ENCODE data around the gene CAPN12. TPM values are rescaled to one million over a fixed set of nuclear protein-coding genes. Genes with fewer than 3 reads are reported as not detected.

Gene CAPN12
- total and polyA plus RNA-seq, 2 of the 8 experiments (the other 6 are each of a cell fraction or from before 2014, with no cell fraction given) = 8.8 to 20.0 TPM

DNA sequence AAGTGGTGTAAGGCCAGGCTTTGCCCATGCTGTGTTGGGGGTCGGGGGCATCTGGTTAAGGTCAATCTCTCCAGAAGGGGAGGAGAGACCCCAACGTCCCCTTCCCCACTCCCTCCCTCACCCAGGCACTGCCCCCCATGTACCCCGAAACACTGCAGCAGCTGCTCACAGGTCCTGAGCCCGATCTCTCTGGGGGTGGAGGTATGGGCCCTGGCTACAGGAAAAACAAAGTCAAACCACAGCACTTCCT lies 10.2 kb downstream of the CAPN12 start:
- no peak overlapping the region for H2BK120ac ChIP-seq (replicated peaks; ENCODE audit: low read depth, low read length)
- H3K4me3 ChIP-seq (ENCODE audit: extremely low read depth in 1 of 4, insufficient read depth in 2 of 4, low read depth in 3 of 4, low read length in 4 of 4) = no peak overlapping the region
- POLR2A ChIA-PET (ENCODE audit: partially characterized antibody) = interaction anchor here (0.6 to 3.0 kb wide), 14 partner anchors 9 to 254 kb away, joined by 3 to 11 read pairs (median 4); partner anchors contain the start of gene ACTN4
- peaks cover 10% of the 10 kb centered on the region; the same call in 1 of the 2 replicates for H3K23me2 ChIP-seq (ENCODE audit: low read depth, low read length)
- no peak overlapping the region for H3K23ac ChIP-seq (ENCODE audit: insufficient read length)
- DNase-seq (ENCODE audit: low read depth in 1 of 2, low spot score in 2 of 2) (no peak), FAIRE-seq (no peak)
- peaks cover 0 to 15% (median 10%) of the 10 kb centered on the region in 4 experiments; a peak in 6 of 7 replicates for H3K4me1 ChIP-seq (replicated peaks in 1 of 4; ENCODE audit: control insufficient read depth in 3 of 4, insufficient read depth in 4 of 4, low read length in 3 of 4)
- H3K56ac ChIP-seq (replicated peaks; ENCODE audit: insufficient read length, low read depth, low read length) = no peak overlapping the region
- no peak overlapping the region for H4K91ac ChIP-seq (replicated peaks; ENCODE audit: insufficient read length, low read length)
- no peak overlapping the region for H3K4ac ChIP-seq (replicated peaks; ENCODE audit: insufficient read length, low read depth, low read length)
- H3K9ac ChIP-seq (replicated peaks in 1 of 4; ENCODE audit: extremely low read depth in 1 of 4, low read depth in 3 of 4, low read length in 3 of 4) = no peak overlapping the region
- CTCF ChIA-PET (ENCODE audit: partially characterized antibody) = interaction anchor here (0.5 to 1.5 kb wide), 3 partner anchors 10 to 509 kb away, joined by 3 to 6 read pairs (median 3); no protein-coding TSS in a partner anchor
- no peaks in the 10 kb centered on the region for H3K79me2 ChIP-seq (ENCODE audit: control insufficient read depth in 1 of 2, insufficient read depth in 2 of 2, low read length in 2 of 2)
- no peak overlapping the region for H2BK20ac ChIP-seq (ENCODE audit: low read length)
- H2BK5ac ChIP-seq (ENCODE audit: low read depth, low read length) = no peak overlapping the region
- no peak overlapping the region for H2BK15ac ChIP-seq (ENCODE audit: low read length)
- no peak overlapping the region for H3K14ac ChIP-seq (ENCODE audit: insufficient read length)
- H3K27ac ChIP-seq (ENCODE audit: low read depth, low read length) = no peak overlapping the region
- H3K18ac ChIP-seq (ENCODE audit: extremely low read depth, low read length) = no peak overlapping the region
- peaks cover 0 to 3% of the 10 kb centered on the region in 2 experiments; a peak in 1 of 4 replicates for H3K9me3 ChIP-seq (ENCODE audit: insufficient read depth in 2 of 2, low read depth in 1 of 2, low read length in 1 of 2)
- H4K8ac ChIP-seq (ENCODE audit: extremely low read depth, insufficient read depth, low read length) = no peak overlapping the region; the same call in 1 of the 2 replicates
- H3K36me3 ChIP-seq (ENCODE audit: control insufficient read depth in 2 of 4, insufficient read depth in 4 of 4, low read length in 3 of 4) = peaks cover 5 to 19% (median 7%) of the 10 kb centered on the region in 4 experiments; a peak in 5 of 8 replicates
- H2AK5ac ChIP-seq (ENCODE audit: low read depth, low read length) = no peak overlapping the region
- H3K79me1 ChIP-seq (ENCODE audit: low read depth, low read length) = peaks cover 2% of the 10 kb centered on the region
- 82% methylated on average over 4 of the region's 4 CpGs; no CpG with 5 or more reads in 1 of the 2 experiments for WGBS, 2 experiments (ENCODE audit: extremely low coverage in 1 of 2, insufficient coverage in 1 of 2, insufficient read length in 1 of 2, insufficient replicate concordance in 2 of 2, low coverage in 1 of 2, low lambda C conversion rate in 2 of 2, missing lambda C conversion rate in 1 of 2)
- peak overlapping the region in 1 of 2 experiments; percentile 60; a peak in 1 of 4 replicates for H3K4me2 ChIP-seq (ENCODE audit: insufficient read depth in 1 of 2, low read depth in 2 of 2, low read length in 2 of 2)
- H2BK12ac ChIP-seq (ENCODE audit: low read depth, low read length) = no peak overlapping the region
- H3K27me3 ChIP-seq (replicated peaks in 1 of 4; ENCODE audit: control insufficient read depth in 3 of 4, extremely low read depth in 1 of 4, insufficient read depth in 3 of 4, low read length in 3 of 4) = peaks cover 4 to 16% (median 13%) of the 10 kb centered on the region in 4 experiments
- H4K5ac ChIP-seq (ENCODE audit: insufficient read length, low read depth, low read length) = no peak overlapping the region
- no peak overlapping the region for H2AFZ ChIP-seq (ENCODE audit: low read length)
- peaks cover 6 to 12% of the 10 kb centered on the region in 2 experiments for H4K20me1 ChIP-seq (replicated peaks in 1 of 2; ENCODE audit: control insufficient read depth in 1 of 2, insufficient read depth in 2 of 2, low read length in 2 of 2)
- no peak for TF ChIP-seq KDM1A (IDR thresholded peaks at IDR 0.05; ENCODE audit: borderline replicate concordance, low read length)
- TF ChIP-seq POLR2A (IDR thresholded peaks at IDR 0.05; ENCODE audit: control extremely low read depth in 1 of 2, low read depth in 2 of 2, low read length in 2 of 2) = no peak
- no peak for TF ChIP-seq SRF (IDR thresholded peaks at IDR 0.05; ENCODE audit: low read depth, low read length)
- TF ChIP-seq, protein P1, sequence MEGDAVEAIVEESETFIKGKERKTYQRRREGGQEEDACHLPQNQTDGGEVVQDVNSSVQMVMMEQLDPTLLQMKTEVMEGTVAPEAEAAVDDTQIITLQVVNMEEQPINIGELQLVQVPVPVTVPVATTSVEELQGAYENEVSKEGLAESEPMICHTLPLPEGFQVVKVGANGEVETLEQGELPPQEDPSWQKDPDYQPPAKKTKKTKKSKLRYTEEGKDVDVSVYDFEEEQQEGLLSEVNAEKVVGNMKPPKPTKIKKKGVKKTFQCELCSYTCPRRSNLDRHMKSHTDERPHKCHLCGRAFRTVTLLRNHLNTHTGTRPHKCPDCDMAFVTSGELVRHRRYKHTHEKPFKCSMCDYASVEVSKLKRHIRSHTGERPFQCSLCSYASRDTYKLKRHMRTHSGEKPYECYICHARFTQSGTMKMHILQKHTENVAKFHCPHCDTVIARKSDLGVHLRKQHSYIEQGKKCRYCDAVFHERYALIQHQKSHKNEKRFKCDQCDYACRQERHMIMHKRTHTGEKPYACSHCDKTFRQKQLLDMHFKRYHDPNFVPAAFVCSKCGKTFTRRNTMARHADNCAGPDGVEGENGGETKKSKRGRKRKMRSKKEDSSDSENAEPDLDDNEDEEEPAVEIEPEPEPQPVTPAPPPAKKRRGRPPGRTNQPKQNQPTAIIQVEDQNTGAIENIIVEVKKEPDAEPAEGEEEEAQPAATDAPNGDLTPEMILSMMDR (IDR thresholded peaks at IDR 0.05; ENCODE audit: control extremely low read depth in 1 of 3, insufficient read depth in 1 of 3, low read depth in 1 of 3, low read length in 3 of 3) = no peak
- TF ChIP-seq GABPA (IDR thresholded peaks at IDR 0.05; ENCODE audit: borderline replicate concordance, insufficient read depth, low read length) = no peak
- TF ChIP-seq CEBPB (IDR thresholded peaks at IDR 0.05; ENCODE audit: low read depth, low read length) = no peak
- TF ChIP-seq SP1 (IDR thresholded peaks at IDR 0.05; ENCODE audit: low read depth, low read length) = no peak
- no peak for TF ChIP-seq POU5F1 (IDR thresholded peaks at IDR 0.05; ENCODE audit: low read depth, low read length)
- TF ChIP-seq BCL11A (IDR thresholded peaks at IDR 0.05; ENCODE audit: low read depth in 2 of 2, low read length in 2 of 2) = no peak
